AG04449 (cell line): ENCODE data around the gene SPEG.

ENCODE experiments used
- CTCF ChIA-PET: fragments of 350-600 bp; formaldehyde crosslinking; extraction: SDS; loops from one replicate; lab custom pipeline; 2021; ENCODE audit warnings: antibody characterized with exemption; lab: Yijun Ruan, JAX
- POLR2A ChIA-PET: fragments of 400-600, 350-600 bp; formaldehyde crosslinking; extraction: SDS; loops from one replicate; lab custom pipeline; 2020; ENCODE audit warnings: antibody characterized with exemption, inconsistent platforms; lab: Yijun Ruan, JAX
- DNase-seq: peaks from one replicate; pipeline ENCODE4 v3.0.0-alpha.2; 2010; ENCODE audit warnings: low read depth, low spot score
- H3K4me3 ChIP-seq: 2 replicates; pipeline ENCODE4 v1.5.1; 2011; ENCODE audit warnings: low read depth, mild to moderate bottlenecking, control low read depth, low read length
- CTCF ChIP-seq: IDR thresholded peaks from one replicate; pipeline ENCODE4 v1.5.1; 2011; ENCODE audit warnings: mild to moderate bottlenecking, moderate library complexity, low read length, control low read depth, inconsistent platforms; ENCODE audit not compliant: insufficient read depth; ENCODE audit errors: missing control alignments

The SPEG gene

GRCh38 chr2:219403861-219404260 lies 30.8 kb upstream of the SPEG start:
- no peak for TF ChIP-seq CTCF
- ChIA-PET CTCF (interaction anchor here (0.6 to 16.3 kb wide), 37 partner anchors 8 to 1740 kb away, joined by 3 to 887 read pairs (median 12); partner anchors contain the start of genes CHPF, DES, DNPEP and GMPPA), POLR2A (interaction anchor here (1.1 to 1.4 kb wide), 2 partner anchors 35 to 126 kb away, joined by 3 read pairs; no protein-coding TSS in a partner anchor)
- DNase-seq = no peak
- H3K4me3 ChIP-seq = no peak overlapping the region

GRCh38 chr2:219404291-219404910 lies 30.2 kb upstream of the SPEG start:
- POLR2A ChIA-PET = no interaction called here
- no peak overlapping the region for H3K4me3 ChIP-seq
- CTCF ChIA-PET = interaction anchor here (0.7 to 16.3 kb wide), 32 partner anchors 8 to 285 kb away, joined by 3 to 887 read pairs (median 11); partner anchors contain the start of genes CHPF, DES, DNPEP and GMPPA
- no peak for TF ChIP-seq CTCF
- DNase-seq = no peak

- ChIA-PET POLR2A (no interaction called here), CTCF (interaction anchor here (0.7 to 16.3 kb wide), 28 partner anchors 8 to 285 kb away, joined by 3 to 887 read pairs (median 15); partner anchors contain the start of genes CHPF, DES, DNPEP and GMPPA)
- DNase-seq = no peak
- TF ChIP-seq CTCF = no peak
- no peak overlapping the region for H3K4me3 ChIP-seq
These were observed 29.7 kb upstream of the SPEG start for GRCh38 chr2:219404954-219405353.

GRCh38 chr2:219405451-219405850 lies 29.2 kb upstream of the SPEG start:
- TF ChIP-seq CTCF = peak; percentile 55
- ChIA-PET CTCF (interaction anchor here (0.9 to 16.3 kb wide), 20 partner anchors 10 to 285 kb away, joined by 3 to 887 read pairs (median 24); partner anchors contain the start of genes DES, DNPEP, GMPPA and SPEG), POLR2A (no interaction called here)
- no peak for DNase-seq
- H3K4me3 ChIP-seq = no peak overlapping the region

GRCh38 chr2:219405958-219406860 lies 28.4 kb upstream of the SPEG start:
- H3K4me3 ChIP-seq = no peak overlapping the region
- no peak for DNase-seq
- CTCF ChIA-PET = interaction anchor here (0.9 to 16.3 kb wide), 14 partner anchors 12 to 284 kb away, joined by 3 to 887 read pairs (median 29); partner anchors contain the start of genes DES, DNPEP and GMPPA
- POLR2A ChIA-PET = interaction anchor here (1.0 kb wide), 1 partner anchor 47 kb away, joined by 6 read pairs; no protein-coding TSS in a partner anchor
- TF ChIP-seq CTCF = no peak
